PC-9 (cell line): ENCODE data around the gene FASN.

Experiments
- EZH2 ChIP-seq: fragments of 200-600 bp; sonication (generic); IDR thresholded peaks from 2 replicates; pipeline ENCODE4 v1.8.0; 2017; ENCODE audit warnings: antibody characterized with exemption, low read depth
- TF ChIP-seq, protein P1 (sequence below): fragments of 200-600 bp; sonication (generic); conservative IDR thresholded peaks from 2 replicates; pipeline ENCODE4 v1.6.1; 2017; ENCODE audit warnings: mixed run types, antibody characterized with exemption, mild to moderate bottlenecking, moderate library complexity

DNA sequence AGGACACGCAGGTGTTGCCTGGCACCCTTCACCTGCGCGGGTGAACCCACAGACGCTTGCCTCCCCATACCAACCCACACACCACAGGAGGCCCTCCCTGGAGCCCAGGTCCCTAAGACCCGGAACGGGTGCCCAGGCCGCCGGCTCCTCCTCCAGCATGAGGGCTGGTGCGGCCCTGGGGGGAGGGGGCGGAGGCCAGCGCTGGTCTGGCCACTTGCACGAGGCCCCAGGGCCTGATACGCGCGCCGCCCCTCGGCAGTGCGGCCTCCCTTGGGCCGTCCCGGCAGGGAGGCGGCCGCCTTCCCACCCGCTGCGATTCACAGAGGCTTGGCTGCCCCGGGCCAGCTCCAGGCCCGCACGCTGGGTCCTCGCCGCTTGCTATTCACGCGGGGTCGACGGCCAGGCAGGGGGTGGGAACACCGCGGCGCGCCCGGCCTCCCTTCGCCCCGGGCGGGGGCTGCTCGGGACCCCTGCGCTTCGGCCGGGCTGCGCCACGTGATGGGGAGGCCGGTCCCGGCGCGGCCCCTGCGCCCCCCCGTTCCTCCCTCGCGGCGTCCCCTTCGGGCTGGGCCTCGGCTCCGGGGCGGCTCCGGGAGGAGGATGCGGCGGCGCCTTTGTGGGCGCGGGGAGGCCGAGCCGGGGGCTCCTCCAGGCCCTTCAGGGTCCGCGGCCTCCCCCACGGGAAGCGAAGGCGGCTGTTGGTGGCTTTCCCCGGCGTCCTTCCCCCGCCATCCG, 685 bp downstream of the FASN start:
- TF ChIP-seq EZH2: no peak
- TF ChIP-seq, protein P1, sequence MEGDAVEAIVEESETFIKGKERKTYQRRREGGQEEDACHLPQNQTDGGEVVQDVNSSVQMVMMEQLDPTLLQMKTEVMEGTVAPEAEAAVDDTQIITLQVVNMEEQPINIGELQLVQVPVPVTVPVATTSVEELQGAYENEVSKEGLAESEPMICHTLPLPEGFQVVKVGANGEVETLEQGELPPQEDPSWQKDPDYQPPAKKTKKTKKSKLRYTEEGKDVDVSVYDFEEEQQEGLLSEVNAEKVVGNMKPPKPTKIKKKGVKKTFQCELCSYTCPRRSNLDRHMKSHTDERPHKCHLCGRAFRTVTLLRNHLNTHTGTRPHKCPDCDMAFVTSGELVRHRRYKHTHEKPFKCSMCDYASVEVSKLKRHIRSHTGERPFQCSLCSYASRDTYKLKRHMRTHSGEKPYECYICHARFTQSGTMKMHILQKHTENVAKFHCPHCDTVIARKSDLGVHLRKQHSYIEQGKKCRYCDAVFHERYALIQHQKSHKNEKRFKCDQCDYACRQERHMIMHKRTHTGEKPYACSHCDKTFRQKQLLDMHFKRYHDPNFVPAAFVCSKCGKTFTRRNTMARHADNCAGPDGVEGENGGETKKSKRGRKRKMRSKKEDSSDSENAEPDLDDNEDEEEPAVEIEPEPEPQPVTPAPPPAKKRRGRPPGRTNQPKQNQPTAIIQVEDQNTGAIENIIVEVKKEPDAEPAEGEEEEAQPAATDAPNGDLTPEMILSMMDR: no peak
